Caco-2 (cell line): ENCODE data around the gene IDE. TPM values are rescaled to one million over a fixed set of nuclear protein-coding genes. Genes with fewer than 3 reads are reported as not detected.
"Not testable (repeated sequence)": the region's sequence is repeated elsewhere in the genome, so short reads cannot be mapped to it uniquely, and the experiment has no call there.

Experiments used
- BruUV-seq: library from RNA; stranded (reverse); fragments of 400-500 nt; replicated peaks from 2 replicates; lab custom pipeline; 2021; lab: Mats Ljungman, UMichigan
- CTCF ChIA-PET: fragments of 300-600 bp; sonication (Branson Sonifier 250); formaldehyde crosslinking; loops from one replicate; lab custom pipeline; 2022; ENCODE audit warnings: antibody characterized with exemption; lab: Charles Lee
- POLR2A ChIA-PET: fragments of 300-600 bp; sonication (Branson Sonifier 250); formaldehyde crosslinking; loops from one replicate; lab custom pipeline; 2022; ENCODE audit warnings: antibody characterized with exemption; lab: Charles Lee
- DNase-seq, 2 experiments: peaks; one replicate each; pipeline versions ENCODE4 v3.0.0 to v3.0.0-alpha.2; 2020 to 2022
- H3K27me3 ChIP-seq: replicated peaks from 2 replicates; pipeline ENCODE4 v1.6.0; 2011; ENCODE audit warnings: low read length; ENCODE audit not compliant: control insufficient read depth, insufficient read depth
- H3K36me3 ChIP-seq: 2 replicates; pipeline ENCODE4 v1.5.1; 2011; ENCODE audit warnings: low read length; ENCODE audit not compliant: control insufficient read depth, insufficient read depth
- H3K4me1 ChIP-seq: fragments of 250-450 bp; sonication (Bioruptor Pico); 2 replicates; pipeline ENCODE4 v1.5.1; 2020; ENCODE audit warnings: mild to moderate bottlenecking
- H3K4me3 ChIP-seq: 2 replicates; pipeline ENCODE4 v1.5.1; 2011; ENCODE audit warnings: low read depth, mild to moderate bottlenecking, control low read depth, low read length
- H3K9me3 ChIP-seq: fragments of 250-450 bp; sonication (Bioruptor Pico); 2 replicates; pipeline ENCODE4 v1.5.1; 2020; ENCODE audit warnings: mild to moderate bottlenecking, moderate library complexity
- H3K27ac Mint-ChIP-seq: one replicate; pipeline ENCODE4 v1.8.0; 2022; ENCODE audit warnings: mixed read lengths; ENCODE audit not compliant: unreplicated experiment
- H3K27me3 Mint-ChIP-seq: one replicate; pipeline ENCODE4 v1.8.0; 2022; ENCODE audit warnings: mixed read lengths; ENCODE audit not compliant: insufficient read depth, unreplicated experiment
- H3K36me3 Mint-ChIP-seq: one replicate; pipeline ENCODE4 v1.8.0; 2022; ENCODE audit warnings: mild to moderate bottlenecking, mixed read lengths; ENCODE audit not compliant: insufficient read depth, unreplicated experiment
- H3K4me1 Mint-ChIP-seq: one replicate; pipeline ENCODE4 v1.8.0; 2022; ENCODE audit warnings: low read depth, mixed read lengths; ENCODE audit not compliant: unreplicated experiment
- H3K4me3 Mint-ChIP-seq: one replicate; pipeline ENCODE4 v1.8.0; 2022; ENCODE audit warnings: mild to moderate bottlenecking, moderate library complexity, mixed read lengths; ENCODE audit not compliant: unreplicated experiment
- H3K9me3 Mint-ChIP-seq: one replicate; pipeline ENCODE4 v1.8.0; 2022; ENCODE audit warnings: mixed read lengths; ENCODE audit not compliant: unreplicated experiment
- CTCF ChIP-seq, 2 experiments: fragments of 200-600 bp in 1 of 2; IDR thresholded peaks; 1 replicate in 1 of 2; 2 replicates in 1 of 2; pipeline versions ENCODE4 v1.5.1 to v1.8.0; 2011 to 2022; ENCODE audit warnings: antibody characterized with exemption in 1 of 2, control low read depth in 1 of 2, inconsistent platforms in 1 of 2, low read depth in 1 of 2, low read length in 1 of 2, mild to moderate bottlenecking in 1 of 2, moderate library complexity in 1 of 2; ENCODE audit not compliant: insufficient read depth in 1 of 2, severe bottlenecking in 1 of 2, unreplicated experiment in 1 of 2
- intact Hi-C: fragments of 100-400 bp; cut with micrococcal nuclease; formaldehyde crosslinking; loops from one replicate; pipeline ENCODE4 v1.10.0; 2022; ENCODE audit not compliant: unreplicated experiment
- total RNA-seq: library from RNA; stranded (reverse); gene quantifications from 2 replicates; pipeline ENCODE4 v1.2.3, GENCODE V29; 2022

The IDE gene
- total RNA-seq, 1 experiment from 2014 or later = 85.5 TPM

DNA sequence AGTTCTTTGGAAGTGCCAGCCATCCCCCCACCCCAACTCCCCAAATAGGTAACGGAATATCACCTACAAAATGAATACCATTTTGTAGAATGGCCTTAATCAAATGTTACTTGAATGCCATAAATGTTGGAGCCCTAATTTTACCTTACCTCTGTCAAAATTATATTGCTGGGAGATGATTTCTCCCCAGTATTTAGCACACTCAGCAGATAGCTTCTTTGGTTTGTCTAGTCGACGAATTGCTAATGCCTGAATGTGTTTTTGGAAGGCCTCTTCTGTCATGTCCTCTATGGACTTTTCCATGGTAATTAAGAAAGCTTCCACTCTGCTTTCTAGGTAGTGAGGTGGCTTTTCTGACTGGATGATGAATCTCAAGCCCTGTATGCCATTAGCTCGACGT lies 110.3 kb downstream of the IDE start:
- peaks cover 50% of the 10 kb centered on the region for H3K36me3 Mint-ChIP-seq
- TF ChIP-seq CTCF (IDR thresholded peaks at IDR 0.05; ENCODE audit: insufficient read depth in 1 of 2, low read depth in 1 of 2, low read length in 1 of 2, severe bottlenecking in 1 of 2, unreplicated experiment in 1 of 2) = no peak
- intact Hi-C loops = no loop called here
- no peak overlapping the region for H3K4me3 ChIP-seq
- H3K9me3 ChIP-seq = no peaks in the 10 kb centered on the region
- H3K27me3 ChIP-seq = no peaks in the 10 kb centered on the region
- H3K27me3 Mint-ChIP-seq = no peaks in the 10 kb centered on the region
- H3K9me3 Mint-ChIP-seq = no peaks in the 10 kb centered on the region
- BruUV-seq = no TSS peak
- no peak overlapping the region for H3K4me3 Mint-ChIP-seq
- H3K27ac Mint-ChIP-seq = no peak overlapping the region
- no peaks in the 10 kb centered on the region for H3K4me1 ChIP-seq
- CTCF ChIA-PET = interaction anchor here (0.6 kb wide), 1 partner anchor 29 kb away, joined by 3 read pairs; no protein-coding TSS in a partner anchor
- no peaks in the 10 kb centered on the region for H3K4me1 Mint-ChIP-seq
- POLR2A ChIA-PET = no interaction called here
- H3K36me3 ChIP-seq = peaks cover 4% of the 10 kb centered on the region; the same call in 1 of the 2 replicates
- no peak for DNase-seq

DNA sequence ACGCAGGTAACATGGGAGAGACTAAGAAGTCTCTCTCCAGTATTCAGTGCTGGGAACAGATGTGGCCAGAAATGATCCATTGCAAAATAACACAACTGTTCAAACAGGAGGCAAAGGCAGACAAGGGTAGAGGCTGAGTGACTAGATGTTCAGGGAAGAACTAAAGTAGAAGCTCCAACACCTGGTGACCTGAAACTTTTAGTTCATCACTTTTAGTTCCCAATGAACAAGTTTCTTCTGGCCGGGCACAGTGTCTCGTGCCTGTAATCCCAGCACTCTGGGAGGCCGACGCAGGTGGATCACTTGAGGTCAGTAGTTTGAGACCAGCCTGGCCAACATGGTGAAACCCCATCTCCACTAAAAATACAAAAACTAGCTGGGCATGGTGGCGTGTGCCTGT lies 118.9 kb downstream of the IDE start:
- H3K27me3 Mint-ChIP-seq, POLR2A ChIA-PET, H3K9me3 ChIP-seq, DNase-seq, H3K4me1 ChIP-seq, intact Hi-C loops, H3K4me3 Mint-ChIP-seq, H3K4me1 Mint-ChIP-seq, CTCF ChIA-PET, H3K27ac Mint-ChIP-seq, H3K9me3 Mint-ChIP-seq, H3K27me3 ChIP-seq, H3K36me3 ChIP-seq, BruUV-seq, H3K4me3 ChIP-seq: not testable (repeated sequence)
- H3K36me3 Mint-ChIP-seq = peaks cover 36% of the 10 kb centered on the region

- ChIA-PET CTCF (no interaction called here), POLR2A (no interaction called here)
- BruUV-seq = no TSS peak
- Mint-ChIP-seq H3K9me3 (no peaks in the 10 kb centered on the region), H3K4me1 (no peaks in the 10 kb centered on the region), H3K36me3 (peaks cover 50% of the 10 kb centered on the region), H3K27me3 (no peaks in the 10 kb centered on the region), H3K27ac (no peak overlapping the region), H3K4me3 (no peak overlapping the region)
- Histone ChIP-seq H3K27me3 (no peaks in the 10 kb centered on the region), H3K4me1 (no peaks in the 10 kb centered on the region), H3K4me3 (no peak overlapping the region), H3K9me3 (no peaks in the 10 kb centered on the region), H3K36me3 (peaks cover 3% of the 10 kb centered on the region)
- intact Hi-C loops = no loop called here
- no peak for DNase-seq
- no peak for TF ChIP-seq CTCF (IDR thresholded peaks at IDR 0.05; ENCODE audit: insufficient read depth in 1 of 2, low read depth in 1 of 2, low read length in 1 of 2, severe bottlenecking in 1 of 2, unreplicated experiment in 1 of 2)
These were observed 121.6 kb downstream of the IDE start for GRCh38 chr10:92452313-92452712.

GRCh38 chr10:92451431-92451830 lies 122.5 kb downstream of the IDE start:
- H3K4me1 Mint-ChIP-seq = no peaks in the 10 kb centered on the region
- no peaks in the 10 kb centered on the region for H3K9me3 Mint-ChIP-seq
- intact Hi-C loops = no loop called here
- Histone ChIP-seq H3K4me1 (no peaks in the 10 kb centered on the region), H3K4me3 (no peak overlapping the region), H3K36me3 (peaks cover 1% of the 10 kb centered on the region), H3K9me3 (no peaks in the 10 kb centered on the region), H3K27me3 (no peaks in the 10 kb centered on the region)
- H3K27ac Mint-ChIP-seq = no peak overlapping the region
- POLR2A ChIA-PET = no interaction called here
- no peak overlapping the region for H3K4me3 Mint-ChIP-seq
- no peak for DNase-seq
- TF ChIP-seq CTCF (IDR thresholded peaks at IDR 0.05; ENCODE audit: insufficient read depth in 1 of 2, low read depth in 1 of 2, low read length in 1 of 2, severe bottlenecking in 1 of 2, unreplicated experiment in 1 of 2) = no peak
- peaks cover 55% of the 10 kb centered on the region for H3K36me3 Mint-ChIP-seq
- BruUV-seq = no TSS peak
- no peaks in the 10 kb centered on the region for H3K27me3 Mint-ChIP-seq
- CTCF ChIA-PET = no interaction called here
